H1 (cell line): Measurements from ENCODE around the gene SNX25. TPM values are rescaled to one million over a fixed set of nuclear protein-coding genes. Genes with fewer than 3 reads are reported as not detected.

ENCODE experiments used
- ASH2L ChIP-seq: fragments of 200-600, 300-600 bp; sonication (generic); IDR thresholded peaks from one replicate; pipeline ENCODE4 v1.7.1; 2017; ENCODE audit warnings: low read length
- BCL11A ChIP-seq, 2 experiments: IDR thresholded peaks; one replicate each; pipeline ENCODE4 v1.6.1; 2011; ENCODE audit warnings: low read depth in 2 of 2, low read length in 2 of 2, mild to moderate bottlenecking in 2 of 2
- BRCA1 ChIP-seq: IDR thresholded peaks from 2 replicates; pipeline ENCODE4 v1.6.1; 2012; ENCODE audit warnings: low read depth, low read length, improper control_type of control experiment
- CBX8 ChIP-seq: fragments of 300-800, 300-1000 bp; sonication (generic); IDR thresholded peaks from 2 replicates; pipeline ENCODE4 v1.7.1; 2016; ENCODE audit warnings: low read depth, low read length, borderline replicate concordance
- CEBPB ChIP-seq: IDR thresholded peaks from 2 replicates; pipeline ENCODE4 v1.6.1; 2012; ENCODE audit warnings: low read depth, low read length
- CTCF ChIP-seq, 3 experiments: IDR thresholded peaks; 1 replicate in 2 of 3; 2 replicates in 1 of 3; pipeline versions ENCODE4 v1.5.1 to v1.6.1; 2011; ENCODE audit warnings: low read length in 3 of 3, mild to moderate bottlenecking in 3 of 3, inconsistent platforms in 2 of 3, low read depth in 1 of 3, moderate library complexity in 1 of 3; ENCODE audit not compliant: insufficient read depth in 1 of 3; ENCODE audit errors: control extremely low read depth in 1 of 3
- GABPA ChIP-seq: IDR thresholded peaks from 2 replicates; pipeline ENCODE4 v1.6.1; 2011; ENCODE audit warnings: mild to moderate bottlenecking, low read length, moderate library complexity, borderline replicate concordance; ENCODE audit not compliant: insufficient read depth
- GTF2F1 ChIP-seq: IDR thresholded peaks from 2 replicates; pipeline ENCODE4 v1.6.1; 2012; ENCODE audit warnings: low read depth, low read length, improper control_type of control experiment, borderline replicate concordance
- HDAC2 ChIP-seq, 2 experiments: fragments of 300-600 bp in 1 of 2; sonication (generic) in 1 of 2; IDR thresholded peaks; 2 replicates each; pipeline ENCODE4 v1.6.1; 2011 to 2012; ENCODE audit warnings: low read depth in 2 of 2, low read length in 2 of 2, mild to moderate bottlenecking in 2 of 2, moderate library complexity in 2 of 2, borderline replicate concordance in 1 of 2, inconsistent platforms in 1 of 2
- MAFK ChIP-seq: IDR thresholded peaks from 2 replicates; pipeline ENCODE4 v1.6.1; 2012; ENCODE audit warnings: low read depth, mild to moderate bottlenecking, improper control_type of control experiment, low read length
- MAX ChIP-seq: IDR thresholded peaks from 2 replicates; pipeline ENCODE4 v1.6.1; 2012; ENCODE audit warnings: inconsistent platforms
- NANOG ChIP-seq: IDR thresholded peaks from 2 replicates; pipeline ENCODE4 v1.6.1; 2011; ENCODE audit warnings: low read length, low read depth, mild to moderate bottlenecking, inconsistent platforms; ENCODE audit not compliant: insufficient read depth, poor library complexity, severe bottlenecking
- POLR2A ChIP-seq, 2 experiments: IDR thresholded peaks; 1 replicate in 1 of 2; 2 replicates in 1 of 2; pipeline ENCODE4 v1.6.1; 2011; ENCODE audit warnings: low read depth in 2 of 2, low read length in 2 of 2, mild to moderate bottlenecking in 2 of 2; ENCODE audit errors: control extremely low read depth in 1 of 2
- POLR2AphosphoS5 ChIP-seq: IDR thresholded peaks from 2 replicates; pipeline ENCODE4 v1.6.1; 2011; ENCODE audit warnings: low read depth, low read length
- RFX5 ChIP-seq: IDR thresholded peaks from 2 replicates; pipeline ENCODE4 v1.6.1; 2011; ENCODE audit warnings: low read depth, low read length, improper control_type of control experiment, borderline replicate concordance
- SIN3A ChIP-seq, 2 experiments: IDR thresholded peaks in 1 of 2; conservative IDR thresholded peaks in 1 of 2; 2 replicates each; pipeline ENCODE4 v1.6.1; 2011 to 2012; ENCODE audit warnings: low read length in 2 of 2, improper control_type of control experiment in 1 of 2, low read depth in 1 of 2, mild to moderate bottlenecking in 1 of 2
- SIRT6 ChIP-seq: IDR thresholded peaks from one replicate; pipeline ENCODE4 v1.7.1; 2012; ENCODE audit warnings: low read length, inconsistent platforms
- SIX5 ChIP-seq: IDR thresholded peaks from 2 replicates; pipeline ENCODE4 v1.6.1; 2011; ENCODE audit warnings: mild to moderate bottlenecking, low read depth, low read length
- TAF1 ChIP-seq: IDR thresholded peaks from 2 replicates; pipeline ENCODE4 v1.6.1; 2011; ENCODE audit warnings: mild to moderate bottlenecking, low read depth, low read length
- TAF7 ChIP-seq: optimal IDR thresholded peaks from 2 replicates; pipeline ENCODE3; 2011; ENCODE audit warnings: low read depth, mild to moderate bottlenecking, inconsistent platforms, low read length, moderate library complexity, borderline replicate concordance
- YY1 ChIP-seq: IDR thresholded peaks from 2 replicates; pipeline ENCODE4 v1.6.1; 2011; ENCODE audit warnings: low read depth, mild to moderate bottlenecking, low read length
- ZNF274 ChIP-seq: IDR thresholded peaks from 2 replicates; pipeline ENCODE4 v1.7.0; 2012; ENCODE audit warnings: low read length, borderline replicate concordance; ENCODE audit errors: extremely low read depth
- polyA plus RNA-seq, 7 experiments: library from polyadenylated mRNA; depleted of rRNA in 3 of 7; stranded (reverse) in 5 of 7; unstranded in 2 of 7; fragments of >200 nt in 5 of 7; fragments of 200-250 nt in 2 of 7; gene quantifications; 1 replicate in 5 of 7; 2 replicates in 1 of 7; 4 replicates in 1 of 7; pipeline versions ENCODE4 v1.2.1 to v1.2.3, GENCODE V29; 2011 to 2013; ENCODE audit warnings: missing spikeins in 2 of 7, mixed read lengths in 2 of 7
- total RNA-seq: library from RNA; stranded (reverse); fragmentation: NEBNext Ultra II Directional; extraction: Animal tissue kit (Norgen Biotek cat#: 25700); gene quantifications from 2 replicates; pipeline ENCODE4 v1.2.1, GENCODE V29; 2021

Gene SNX25
- total and polyA plus RNA-seq, 2 of the 8 experiments (the other 6 are each of a cell fraction or from before 2014, with no cell fraction given): 5.4 to 19.9 TPM

- TF ChIP-seq SIX5 (no peak), MAFK (peak; percentile 95), ASH2L (no peak), CEBPB (peak; percentile 67; the same call in 1 of the 2 replicates), NANOG (no peak), SIN3A (conservative IDR thresholded peaks at IDR 0.05 in 1 of 2, IDR thresholded peaks at IDR 0.05 in 1 of 2; ENCODE audit: low read depth in 1 of 2, low read length in 2 of 2) (no peak), RFX5 (no peak), MAX (peak; percentile 72), POLR2AphosphoS5 (no peak), TAF1 (no peak), BCL11A (IDR thresholded peaks at IDR 0.05; ENCODE audit: low read depth in 2 of 2, low read length in 2 of 2) (no peak), GTF2F1 (no peak), CTCF (IDR thresholded peaks at IDR 0.05; ENCODE audit: control extremely low read depth in 1 of 3, insufficient read depth in 1 of 3, low read depth in 1 of 3, low read length in 3 of 3) (no peak), YY1 (no peak), CBX8 (no peak), ZNF274 (no peak), BRCA1 (no peak), TAF7 (no peak), POLR2A (IDR thresholded peaks at IDR 0.05; ENCODE audit: control extremely low read depth in 1 of 2, low read depth in 2 of 2, low read length in 2 of 2) (0 out of 3 replicates have a peak, but pooled peaks of 1 of the 2 experiments have one; percentile 30), HDAC2 (IDR thresholded peaks at IDR 0.05; ENCODE audit: borderline replicate concordance in 1 of 2, low read depth in 2 of 2, low read length in 2 of 2) (no peak), GABPA (no peak), SIRT6 (no peak)
Measured at GRCh38 chr4:185318679-185319078, 109.3 kb downstream of the SNX25 start (continued).
